LNCAP (cell line): Measurements from ENCODE around the gene CBX4.

ENCODE experiments used
- CTCF ChIP-seq: fragments of 450-650 bp; IDR thresholded peaks from 2 replicates; pipeline ENCODE4 v1.5.1; 2017; ENCODE audit warnings: mild to moderate bottlenecking

Gene CBX4

GRCh38 chr17:79847698-79848369 is 8.6 kb upstream of the CBX4 start:
- no peak for TF ChIP-seq CTCF

GRCh38 chr17:79845601-79845949 is 6.3 kb upstream of the CBX4 start:
- no peak for TF ChIP-seq CTCF

- peak; percentile 83 for TF ChIP-seq CTCF
Measured at GRCh38 chr17:79844869-79845600, 5.8 kb upstream of the CBX4 start.

GRCh38 chr17:79843816-79844800 is 4.9 kb upstream of the CBX4 start:
- no peak for TF ChIP-seq CTCF

- TF ChIP-seq CTCF, result no peak
Measured at GRCh38 chr17:79843474-79843815, 4.2 kb upstream of the CBX4 start.

GRCh38 chr17:79842656-79843473 is 3.6 kb upstream of the CBX4 start:
- TF ChIP-seq CTCF, result no peak

- no peak for TF ChIP-seq CTCF
Measured at GRCh38 chr17:79842136-79842655, 3.0 kb upstream of the CBX4 start.
